Gastrocnemius medialis (tissue), 4 donors: Measurements from ENCODE around the gene BCOR. TPM values are rescaled to one million over a fixed set of nuclear protein-coding genes. Genes with fewer than 3 reads are reported as not detected.

Experiments used
- ATAC-seq, 2 donors: fragments of 150-250 bp; one replicate each; pipeline ENCODE4 v1.9.1; 2016
- DNase-seq, 2 donors: peaks; one replicate each; pipeline ENCODE4 v3.0.0-alpha.2; 2019
- H3K27ac ChIP-seq, 4 donors: fragments of 200-600 bp; sonication (generic); 1 replicate in 1 of 4; 2 replicates in 3 of 4; pipeline ENCODE4 v1.5.1; 2016 to 2018; ENCODE audit warnings: mild to moderate bottlenecking in 2 of 4, moderate library complexity in 1 of 4
- H3K27me3 ChIP-seq, 3 donors: fragments of 200-600 bp; sonication (generic) in 2 of 3; 1 replicate in 1 of 3; 2 replicates in 2 of 3; pipeline versions ENCODE4 v1.5.1 to v1.6.0; 2016 to 2019; ENCODE audit warnings: mild to moderate bottlenecking in 1 of 3, moderate library complexity in 1 of 3
- H3K36me3 ChIP-seq, 2 donors: fragments of 200-600 bp; sonication (generic) in 1 of 2; one replicate each; pipeline ENCODE4 v1.5.1; 2017 to 2018
- H3K4me1 ChIP-seq, 2 donors: fragments of 200-600 bp; sonication (generic) in 1 of 2; one replicate each; pipeline ENCODE4 v1.5.1; 2016 to 2017; ENCODE audit warnings: mild to moderate bottlenecking in 2 of 2
- H3K4me3 ChIP-seq, 4 donors: fragments of 200-600 bp; sonication (generic) in 3 of 4; 1 replicate in 1 of 4; 2 replicates in 3 of 4; pipeline ENCODE4 v1.5.1; 2016 to 2019; ENCODE audit warnings: mild to moderate bottlenecking in 2 of 4
- H3K9me3 ChIP-seq, 3 donors: fragments of 200-600 bp; sonication (generic) in 2 of 3; 1 replicate in 1 of 3; 2 replicates in 2 of 3; pipeline ENCODE4 v1.5.1; 2016 to 2019
- CTCF ChIP-seq, 5 experiments: fragments of 450-650 bp in 3 of 5; fragments of 200-600 bp in 2 of 5; sonication (generic) in 2 of 5; IDR thresholded peaks in 4 of 5; conservative IDR thresholded peaks in 1 of 5; 1 replicate in 4 of 5; 2 replicates in 1 of 5; pipeline ENCODE4 v1.5.1; 2016 to 2019; ENCODE audit warnings: antibody characterized with exemption in 5 of 5, mild to moderate bottlenecking in 3 of 5, moderate library complexity in 3 of 5
- POLR2A ChIP-seq, 2 donors: fragments of 450-650 bp; IDR thresholded peaks; one replicate each; pipeline ENCODE4 v1.6.1; 2017; ENCODE audit warnings: antibody characterized with exemption in 2 of 2, mild to moderate bottlenecking in 2 of 2, moderate library complexity in 2 of 2
- in situ Hi-C, 4 donors: fragments of 200-750 bp; cut with MboI; loops; one replicate each; pipeline versions ENCODE4 v1.15.0 to v1.8.0; 2017; ENCODE audit warnings: low sequenced_read_pairs in 4 of 4
- intact Hi-C: fragments of 100-400 bp; cut with DNase I; formaldehyde crosslinking; loops from one replicate; pipeline ENCODE4 v1.15.1; 2023; ENCODE audit warnings: low total_unique reads
- total RNA-seq, 4 donors: library from RNA; depleted of rRNA; stranded (reverse); fragments of >200 nt; gene quantifications; one replicate each; pipeline versions ENCODE4 v1.1.0 to v1.2.3, GENCODE V29; 2016

BCOR gene
- total RNA-seq, 4 donors from 2014 or later = 6.5 to 43.8 (median 18.4) TPM

GRCh38 chrX:40094900-40095582 lies 2.7 kb downstream of the BCOR start:
- DNase-seq (no peak), ATAC-seq (peak in 1 of 2 donors; percentile 9)
- H3K9me3 ChIP-seq = no peaks in the 10 kb centered on the region
- no peaks in the 10 kb centered on the region for H3K36me3 ChIP-seq
- H3K27me3 ChIP-seq = peaks cover 0 to 22% (median 20%) of the 10 kb centered on the region in 3 donors
- intact Hi-C loops (loop anchor here (2.0 to 10.0 kb wide), 7 partner anchors 14 to 360 kb away; no protein-coding TSS in a partner anchor), in situ Hi-C loops (loop anchor here in 1 of 4 donors (10.0 kb wide), 1 partner anchor 50 kb away; no protein-coding TSS in a partner anchor)
- TF ChIP-seq CTCF (IDR thresholded peaks at IDR 0.05 in 4 of 5, conservative IDR thresholded peaks at IDR 0.05 in 1 of 5) (no peak), POLR2A (IDR thresholded peaks at IDR 0.05) (no peak)
- peak overlapping the region; percentile 88 to 93 (median 91) for H3K27ac ChIP-seq
- H3K4me3 ChIP-seq = peak overlapping the region; percentile 64 to 94 (median 82)
- peaks cover 8 to 34% of the 10 kb centered on the region in 2 donors for H3K4me1 ChIP-seq

GRCh38 chrX:40094041-40094899 lies 3.5 kb downstream of the BCOR start:
- H3K36me3 ChIP-seq = no peaks in the 10 kb centered on the region
- TF ChIP-seq CTCF (IDR thresholded peaks at IDR 0.05 in 4 of 5, conservative IDR thresholded peaks at IDR 0.05 in 1 of 5) (no peak), POLR2A (IDR thresholded peaks at IDR 0.05) (peak; percentile 85 to 88)
- DNase-seq (peak in 1 of 2 donors; percentile 80), ATAC-seq (peak; percentile 29 to 48)
- H3K4me3 ChIP-seq = peak overlapping the region; percentile 64 to 94 (median 82)
- peak overlapping the region; percentile 88 to 93 (median 91) for H3K27ac ChIP-seq
- H3K9me3 ChIP-seq = no peaks in the 10 kb centered on the region
- intact Hi-C loops = loop anchor here (2.0 to 10.0 kb wide), 5 partner anchors 15 to 359 kb away; no protein-coding TSS in a partner anchor
- in situ Hi-C loops = loop anchor here in 1 of 4 donors (10.0 kb wide), 1 partner anchor 51 kb away; no protein-coding TSS in a partner anchor
- peaks cover 8 to 42% of the 10 kb centered on the region in 2 donors for H3K4me1 ChIP-seq
- peaks cover 0 to 22% (median 20%) of the 10 kb centered on the region in 3 donors for H3K27me3 ChIP-seq

- TF ChIP-seq POLR2A (IDR thresholded peaks at IDR 0.05) = no peak
- no peaks in the 10 kb centered on the region for H3K9me3 ChIP-seq
- ATAC-seq = no peak
- in situ Hi-C loops = loop anchor here in 1 of 4 donors (10.0 kb wide), 1 partner anchor 51 kb away; no protein-coding TSS in a partner anchor
- H3K4me3 ChIP-seq = peak overlapping the region in 2 of 4 donors; percentile 89 to 94
- peak overlapping the region in 2 of 4 donors; percentile 90 to 93 for H3K27ac ChIP-seq
- no peaks in the 10 kb centered on the region for H3K36me3 ChIP-seq
- DNase-seq = no peak
- H3K4me1 ChIP-seq = peaks cover 8 to 44% of the 10 kb centered on the region in 2 donors
- peaks cover 0 to 22% (median 15%) of the 10 kb centered on the region in 3 donors for H3K27me3 ChIP-seq
- intact Hi-C loops = loop anchor here (10.0 kb wide), 3 partner anchors 171 to 359 kb away; no protein-coding TSS in a partner anchor
Observed at GRCh38 chrX:40093586-40093985, 4.2 kb downstream of the BCOR start.

GRCh38 chrX:40092808-40093435 lies 4.8 kb downstream of the BCOR start:
- H3K4me1 ChIP-seq = peaks cover 8 to 46% of the 10 kb centered on the region in 2 donors

More at GRCh38 chrX:40092808-40093435, 4.8 kb downstream of the BCOR start:
- ATAC-seq (no peak), DNase-seq (no peak)
- H3K36me3 ChIP-seq = no peaks in the 10 kb centered on the region
- intact Hi-C loops = loop anchor here (10.0 kb wide), 3 partner anchors 172 to 358 kb away; no protein-coding TSS in a partner anchor
- TF ChIP-seq POLR2A (IDR thresholded peaks at IDR 0.05) = no peak
- no peak for TF ChIP-seq CTCF (IDR thresholded peaks at IDR 0.05 in 4 of 5, conservative IDR thresholded peaks at IDR 0.05 in 1 of 5)
- no peaks in the 10 kb centered on the region for H3K9me3 ChIP-seq
- no peak overlapping the region for H3K4me3 ChIP-seq
- H3K27ac ChIP-seq = no peak overlapping the region
- H3K27me3 ChIP-seq = peaks cover 0 to 22% (median 15%) of the 10 kb centered on the region in 3 donors
- in situ Hi-C loops = loop anchor here in 1 of 4 donors (10.0 kb wide), 1 partner anchor 52 kb away; no protein-coding TSS in a partner anchor
